ENCODE results near the gene POTEI.
"Not testable (repeated sequence)": the region's sequence is repeated elsewhere in the genome, so short reads cannot be mapped to it uniquely, and the experiment has no call there.

Gene POTEI

DNA sequence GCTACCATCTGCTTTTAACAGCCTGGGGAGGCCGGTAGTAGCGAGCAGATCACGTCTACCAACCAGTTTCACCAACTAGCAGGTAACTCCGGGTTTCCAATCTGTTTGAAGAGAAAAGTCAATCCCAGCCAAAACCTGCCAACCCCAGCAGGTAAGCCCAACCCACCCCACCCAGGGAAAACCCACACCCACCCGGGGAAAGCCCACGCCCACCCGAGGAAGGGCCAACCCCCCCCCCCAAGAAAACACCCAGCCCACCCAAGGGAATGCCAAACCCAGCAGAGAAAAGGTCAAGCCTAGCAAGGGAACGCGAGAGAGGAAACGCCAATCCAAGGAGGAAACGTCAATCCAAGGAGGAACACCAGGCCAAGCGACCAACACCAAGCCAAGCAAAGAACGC, at the start of gene POTEI:
Gene POTEI, minus strand, starts transcription at position 101 of the 400 bp plus-strand sequence. Its CDS starts 93 bp downstream, at position 8.
- not testable (repeated sequence) for DNase-seq (ENCODE audit: insufficient read length, low spot score); FAIRE-seq

GRCh38 chr2:130556441-130556840, 47.3 kb upstream of the POTEI start:
- not testable (repeated sequence) for DNase-seq (ENCODE audit: insufficient read length, low spot score); FAIRE-seq

- FAIRE-seq; DNase-seq (ENCODE audit: insufficient read length, low spot score): not testable (repeated sequence)
These were observed 45.0 kb upstream of the POTEI start for GRCh38 chr2:130554178-130554577.

DNA sequence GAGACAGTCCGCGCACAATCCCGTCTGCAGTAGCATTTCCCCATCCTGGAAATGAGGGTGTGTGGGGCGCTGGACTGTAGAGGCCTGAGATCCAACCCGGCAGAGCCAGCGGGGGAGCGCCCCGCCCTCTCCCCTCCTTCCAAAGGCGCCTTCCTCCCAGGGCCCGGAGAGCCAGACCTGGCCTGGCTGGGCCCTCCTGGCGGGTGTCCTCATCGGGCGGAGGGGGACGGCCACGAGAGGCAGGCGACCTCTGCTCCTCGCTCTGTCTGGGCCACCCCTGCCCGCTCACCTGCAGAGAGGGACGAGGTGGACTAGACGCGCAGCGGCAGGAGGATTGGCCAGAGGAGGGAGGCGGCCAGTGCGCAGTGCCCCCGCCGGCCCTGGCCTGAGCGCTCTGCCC, 40.3 kb upstream of the POTEI start:
- not testable (repeated sequence) for FAIRE-seq; DNase-seq (ENCODE audit: insufficient read length, low spot score)

- not testable (repeated sequence) for DNase-seq (ENCODE audit: insufficient read length, low spot score); FAIRE-seq
These were observed 39.3 kb upstream of the POTEI start for GRCh38 chr2:130548418-130548817.

- DNase-seq (ENCODE audit: insufficient read length, low spot score); FAIRE-seq: not testable (repeated sequence)
These were observed 35.9 kb upstream of the POTEI start for GRCh38 chr2:130544978-130545377.

DNA sequence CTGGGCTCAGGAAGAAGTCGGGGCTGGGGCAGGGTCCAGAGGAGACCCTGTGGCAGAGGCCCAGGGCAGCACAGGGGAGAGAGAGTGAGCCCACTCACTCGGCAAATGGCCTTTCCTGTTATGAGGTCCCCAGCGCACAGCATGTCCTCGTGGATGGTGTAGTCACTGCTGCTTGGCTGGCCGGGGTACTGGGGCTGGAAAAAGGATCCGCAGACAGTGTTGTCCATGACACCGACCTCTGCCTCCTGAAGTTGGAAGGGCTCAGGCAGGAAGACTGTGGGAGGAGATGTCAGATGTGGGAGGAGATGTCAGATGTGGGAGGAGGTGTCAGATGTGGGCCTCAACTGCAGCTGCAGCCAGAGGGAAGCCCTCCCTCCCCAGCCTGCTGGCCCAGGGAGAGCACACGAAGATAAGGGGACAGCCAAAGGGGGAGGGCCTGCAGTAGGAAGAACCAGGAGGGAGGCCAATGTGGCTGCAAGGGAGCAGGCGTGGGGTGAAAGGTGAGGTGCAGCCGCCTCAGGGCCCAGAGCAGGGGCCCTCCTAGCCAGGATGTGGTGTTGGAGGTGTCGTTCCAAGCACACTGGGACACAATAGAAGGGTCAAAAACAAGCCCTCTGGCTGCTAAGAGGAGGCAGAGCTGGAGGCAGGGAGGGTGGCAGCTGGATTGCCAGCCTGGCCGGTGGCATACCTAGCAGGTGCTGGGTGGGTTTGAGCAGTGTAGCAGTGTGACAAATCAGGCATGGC, 34.8 kb upstream of the POTEI start:
- peak; percentile 42 for FAIRE-seq
- DNase-seq (ENCODE audit: insufficient read length, low spot score) = not testable (repeated sequence)

GRCh38 chr2:130542789-130543188, 33.7 kb upstream of the POTEI start:
- not testable (repeated sequence) for DNase-seq (ENCODE audit: insufficient read length, low spot score)
- peak; percentile 88 for FAIRE-seq

DNA sequence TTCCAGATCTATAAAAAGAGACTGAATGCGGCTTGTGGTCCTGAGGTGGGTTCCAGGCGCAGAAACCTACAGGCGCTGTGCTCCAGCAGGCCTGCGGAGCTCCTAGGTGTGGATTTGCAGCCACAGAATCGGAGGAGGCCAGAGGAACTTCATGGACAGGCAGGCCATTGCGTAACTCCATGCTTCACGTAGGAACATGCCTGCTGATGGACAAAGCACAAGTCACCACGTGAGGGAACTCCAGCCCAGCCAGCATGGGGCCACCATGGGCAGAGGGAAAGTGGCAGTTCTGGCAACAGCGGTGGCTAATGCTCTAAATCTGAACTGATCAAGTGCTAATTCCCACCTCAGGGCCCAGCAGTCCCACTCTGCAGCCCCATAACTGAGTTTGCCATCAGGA, 29.1 kb upstream of the POTEI start:
- peak; percentile 49 for FAIRE-seq
- not testable (repeated sequence) for DNase-seq (ENCODE audit: insufficient read length, low spot score)

DNA sequence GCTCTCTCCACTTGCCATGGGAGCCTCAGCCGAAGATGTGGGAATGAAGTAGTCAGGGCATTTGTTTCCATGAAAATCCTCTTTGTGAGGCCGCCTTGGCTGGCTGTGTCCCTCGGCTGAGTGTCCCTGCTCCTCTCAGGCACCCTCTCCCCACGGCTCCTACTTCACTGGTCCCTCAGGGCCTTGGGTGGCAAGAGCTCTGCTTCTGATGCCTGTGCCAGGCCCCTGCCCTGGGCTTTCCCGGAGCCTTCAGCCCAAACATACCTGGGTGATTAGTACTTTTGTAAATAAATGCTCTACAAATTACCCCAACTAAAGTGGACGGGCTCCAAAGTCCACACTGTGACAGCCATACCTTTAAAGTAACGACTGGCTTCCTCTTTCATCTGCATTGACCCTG, 27.5 kb upstream of the POTEI start:
- DNase-seq (ENCODE audit: insufficient read length, low spot score); FAIRE-seq: not testable (repeated sequence)

GRCh38 chr2:130531672-130532071, 22.5 kb upstream of the POTEI start:
- FAIRE-seq; DNase-seq (ENCODE audit: insufficient read length, low spot score): not testable (repeated sequence)

- FAIRE-seq; DNase-seq (ENCODE audit: insufficient read length, low spot score): not testable (repeated sequence)
These were observed 22.1 kb upstream of the POTEI start for GRCh38 chr2:130531225-130531624.

DNA sequence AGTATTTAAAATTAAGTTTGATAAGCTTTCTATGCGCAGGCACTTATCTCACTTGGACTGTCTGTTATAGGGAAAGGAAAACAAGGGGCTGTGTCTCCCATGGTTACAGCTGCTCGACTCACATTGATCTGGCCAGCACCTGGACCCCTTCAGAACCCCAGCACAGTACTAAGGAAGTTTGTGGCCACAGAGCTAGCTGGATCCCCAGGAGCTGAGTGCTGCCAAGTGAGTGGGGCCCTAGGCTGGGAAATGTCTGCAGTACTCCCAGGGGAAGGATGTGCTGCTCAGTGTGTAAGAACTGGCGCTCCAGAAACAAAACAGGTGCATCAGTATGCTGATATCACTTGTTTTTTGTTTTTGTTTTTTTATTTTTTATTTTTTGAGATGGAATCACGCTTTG, 21.1 kb upstream of the POTEI start:
- DNase-seq (ENCODE audit: insufficient read length, low spot score); FAIRE-seq: not testable (repeated sequence)

DNA sequence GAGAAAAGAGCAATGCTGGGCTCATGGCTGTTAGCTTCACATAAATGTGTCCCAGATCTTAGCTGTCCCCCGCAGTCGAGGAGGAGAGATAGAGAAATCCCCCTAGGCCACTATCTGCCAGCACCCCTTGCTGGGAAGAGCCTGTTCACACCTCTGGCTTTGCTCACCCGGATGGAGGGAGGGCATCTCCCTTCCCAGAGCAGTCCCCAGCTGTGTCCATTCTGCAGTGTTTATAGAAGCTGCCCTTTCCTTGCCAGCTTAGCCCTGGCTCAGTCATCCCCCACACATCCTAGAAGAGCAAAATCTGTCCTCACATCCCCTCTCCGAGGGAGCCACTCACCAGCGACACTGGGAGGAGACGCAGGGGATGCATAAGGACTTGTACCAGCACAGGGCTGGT, 20.4 kb upstream of the POTEI start:
- FAIRE-seq; DNase-seq (ENCODE audit: insufficient read length, low spot score): not testable (repeated sequence)

- DNase-seq (ENCODE audit: insufficient read length, low spot score); FAIRE-seq: not testable (repeated sequence)
These were observed 18.3 kb upstream of the POTEI start for GRCh38 chr2:130527365-130527967.

DNA sequence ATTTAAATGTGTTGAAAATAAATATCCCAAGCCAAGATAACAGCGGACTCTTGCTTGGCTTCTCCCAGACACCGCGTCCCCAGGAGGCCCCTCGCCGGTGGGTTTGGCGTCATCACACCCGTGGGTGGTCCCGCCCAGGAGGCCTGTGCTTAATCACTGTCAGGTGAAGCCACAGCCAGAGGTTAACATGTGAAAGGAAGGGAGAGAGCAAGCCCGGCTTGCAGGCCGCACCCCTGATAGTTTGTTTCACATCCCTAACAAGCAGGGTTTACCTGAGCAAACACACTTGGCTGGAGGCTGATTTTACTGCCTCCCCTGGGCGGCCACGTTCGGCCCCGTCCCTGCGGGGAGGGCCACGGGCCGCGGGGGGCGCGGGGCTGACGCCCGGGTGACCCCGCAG, 13.3 kb upstream of the POTEI start:
- not testable (repeated sequence) for FAIRE-seq; DNase-seq (ENCODE audit: insufficient read length, low spot score)

- not testable (repeated sequence) for DNase-seq (ENCODE audit: insufficient read length, low spot score); FAIRE-seq
These were observed 11.9 kb upstream of the POTEI start, which contains the start of gene CFC1B for GRCh38 chr2:130520992-130521391. Gene CFC1B, plus strand, starts transcription at chr2:130521222. Its CDS starts 263 bp downstream, at chr2:130521485.

DNA sequence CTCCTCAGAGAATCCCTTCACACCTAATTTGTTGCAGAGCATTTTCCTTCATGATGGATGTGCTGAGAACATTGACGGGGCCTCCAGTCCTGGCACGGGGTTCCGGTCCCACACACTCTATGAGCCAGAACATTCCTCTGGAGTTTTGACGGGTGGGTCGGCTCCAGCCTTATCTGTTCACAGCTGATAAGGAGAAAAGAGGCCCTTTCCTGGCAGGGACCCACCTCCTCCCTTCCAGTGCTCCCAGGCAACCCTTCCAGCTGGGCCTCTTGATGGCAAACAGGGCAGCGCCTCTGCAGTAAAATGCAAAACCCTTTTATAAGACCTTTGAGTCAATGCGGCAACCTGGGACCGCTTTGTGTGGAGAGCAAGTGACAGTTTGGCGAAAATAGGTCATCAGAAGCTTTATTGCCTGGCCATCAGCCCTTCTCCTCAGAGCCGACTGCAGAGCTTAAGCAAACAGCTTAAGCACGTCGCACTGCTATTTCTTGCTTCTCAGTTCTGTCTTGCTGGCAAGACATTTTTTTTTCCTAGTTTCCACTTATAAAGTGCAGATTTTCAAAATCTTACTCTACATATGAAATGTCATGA, 9.5 kb upstream of the POTEI start:
- FAIRE-seq = not testable (repeated sequence)

GRCh38 chr2:130511747-130512451, 2.8 kb upstream of the POTEI start:
- not testable (repeated sequence) for FAIRE-seq; DNase-seq (ENCODE audit: insufficient read length, low spot score)

More for the DNA sequence above, 9.5 kb upstream of the POTEI start:
- DNase-seq (ENCODE audit: insufficient read length, low spot score) = not testable (repeated sequence)

Measured in HTR-8/SVneo (cell line).